ENCODE results near the gene ANKHD1.

DNA sequence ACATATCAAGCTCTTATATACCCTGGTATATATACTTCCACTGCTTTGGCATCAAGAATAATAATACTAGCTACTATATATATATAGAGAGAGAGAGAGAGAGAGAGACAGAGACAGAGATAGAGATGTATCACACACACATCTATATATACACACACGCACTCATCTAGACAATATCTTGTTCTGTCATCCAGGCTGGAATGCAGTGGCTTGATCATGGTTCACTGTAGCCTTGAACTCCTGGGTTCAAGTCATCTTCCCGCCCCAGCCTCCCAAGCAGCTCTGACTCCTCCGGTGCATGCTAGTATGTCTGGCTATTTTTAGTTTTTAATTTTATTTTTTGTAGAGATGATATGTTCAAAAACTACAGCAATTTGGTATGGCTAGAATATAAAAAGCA, 22.5 kb downstream of the ANKHD1 start:
- no peak for TF ChIP-seq CTCF (IDR thresholded peaks at IDR 0.05 in 8 of 11, conservative IDR thresholded peaks at IDR 0.05 in 3 of 11)
- TF ChIP-seq POLR2A (IDR thresholded peaks at IDR 0.05): no peak
- no peak for TF ChIP-seq POLR2AphosphoS5 (IDR thresholded peaks at IDR 0.05)
